HEK293 (cell line): ENCODE measurements around the gene HMOX1.

Experiments
- ATF2 ChIP-seq: fragments of 450-650 bp; formaldehyde crosslinking; IDR thresholded peaks from 2 replicates; pipeline ENCODE4 v1.5.1; 2016; ENCODE audit warnings: missing biosample characterization, missing genetic modification characterization, low read depth
- CTCF ChIP-seq: fragments of 450-650 bp; formaldehyde crosslinking; IDR thresholded peaks from 2 replicates; pipeline ENCODE4 v1.5.1; 2016; ENCODE audit warnings: missing biosample characterization, missing genetic modification characterization
- IKZF3 ChIP-seq: fragments of 450-650 bp; IDR thresholded peaks from 2 replicates; pipeline ENCODE4 v1.5.0; 2018; ENCODE audit warnings: missing biosample characterization, mild to moderate bottlenecking, missing genetic modification characterization, moderate library complexity
- PRDM1 ChIP-seq: fragments of 450-650 bp; formaldehyde crosslinking; IDR thresholded peaks from 2 replicates; pipeline ENCODE4; 2016; ENCODE audit warnings: missing biosample characterization, missing genetic modification characterization
- REST ChIP-seq: fragments of 450-650 bp; formaldehyde crosslinking; IDR thresholded peaks from 2 replicates; pipeline ENCODE4 v1.5.1; 2016; ENCODE audit warnings: missing biosample characterization, missing genetic modification characterization
- ZBTB20 ChIP-seq: fragments of 450-650 bp; formaldehyde crosslinking; IDR thresholded peaks from 2 replicates; pipeline ENCODE4 v1.5.1; 2016; ENCODE audit warnings: missing biosample characterization, missing genetic modification characterization
- ZNF10 ChIP-seq: fragments of 450-650 bp; formaldehyde crosslinking; IDR thresholded peaks from 2 replicates; pipeline ENCODE4 v1.5.1; 2017; ENCODE audit warnings: missing biosample characterization, missing genetic modification characterization
- ZNF174 ChIP-seq: fragments of 450-650 bp; formaldehyde crosslinking; IDR thresholded peaks from 2 replicates; pipeline ENCODE4 v1.5.0; 2017; ENCODE audit warnings: missing biosample characterization, mild to moderate bottlenecking, missing genetic modification characterization
- ZNF266 ChIP-seq: fragments of 450-650 bp; formaldehyde crosslinking; IDR thresholded peaks from 2 replicates; pipeline ENCODE4 v1.5.1; 2016; ENCODE audit warnings: missing biosample characterization, missing genetic modification characterization, low read depth
- TF ChIP-seq, protein P1 (sequence below): fragments of 450-650 bp; formaldehyde crosslinking; optimal IDR thresholded peaks from 2 replicates; pipeline ENCODE3; 2016; ENCODE audit warnings: missing biosample characterization, mild to moderate bottlenecking, missing genetic modification characterization
- TF ChIP-seq, protein P2 (sequence below): fragments of 450-650 bp; formaldehyde crosslinking; IDR thresholded peaks from 2 replicates; pipeline ENCODE4 v1.5.1; 2016; ENCODE audit warnings: missing biosample characterization, missing genetic modification characterization

DNA sequence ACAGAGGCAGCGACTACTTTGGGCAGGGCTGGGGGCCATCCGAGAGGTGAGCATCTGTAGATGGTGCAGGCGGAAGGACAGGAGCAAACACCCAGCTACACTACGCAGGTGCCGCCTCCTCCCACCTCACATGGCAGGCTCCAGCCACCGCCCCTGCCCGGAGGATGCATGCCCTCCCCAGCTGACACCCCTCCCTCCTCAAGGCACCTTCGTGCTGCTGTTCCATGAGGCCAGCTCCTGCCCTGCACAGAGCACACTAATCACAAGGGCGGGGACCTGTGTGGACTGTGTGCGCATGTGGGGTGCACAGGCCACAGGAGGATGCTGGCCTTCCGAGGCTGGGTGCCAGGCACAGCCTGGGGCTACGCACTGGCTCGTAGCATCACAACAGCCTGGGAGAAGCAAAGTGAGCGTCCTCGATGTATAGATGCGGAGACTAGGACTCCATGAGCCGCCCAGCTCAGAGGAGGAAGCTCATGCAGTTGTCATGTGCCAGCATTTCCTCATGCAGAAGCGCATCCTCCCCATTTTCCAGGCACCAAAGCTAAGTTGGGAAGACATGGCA lies 32.8 kb upstream of the HMOX1 start:
- TF ChIP-seq ATF2 = no peak
- no peak for TF ChIP-seq ZBTB20
- no peak for TF ChIP-seq ZNF174
- no peak for TF ChIP-seq ZNF10 (tag by site-specific recombination)
- TF ChIP-seq, protein P1, sequence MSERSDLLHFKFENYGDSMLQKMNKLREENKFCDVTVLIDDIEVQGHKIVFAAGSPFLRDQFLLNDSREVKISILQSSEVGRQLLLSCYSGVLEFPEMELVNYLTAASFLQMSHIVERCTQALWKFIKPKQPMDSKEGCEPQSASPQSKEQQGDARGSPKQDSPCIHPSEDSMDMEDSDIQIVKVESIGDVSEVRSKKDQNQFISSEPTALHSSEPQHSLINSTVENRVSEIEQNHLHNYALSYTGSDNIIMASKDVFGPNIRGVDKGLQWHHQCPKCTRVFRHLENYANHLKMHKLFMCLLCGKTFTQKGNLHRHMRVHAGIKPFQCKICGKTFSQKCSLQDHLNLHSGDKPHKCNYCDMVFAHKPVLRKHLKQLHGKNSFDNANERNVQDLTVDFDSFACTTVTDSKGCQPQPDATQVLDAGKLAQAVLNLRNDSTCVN (tag by site-specific recombination) = no peak
- no peak for TF ChIP-seq REST (tag by site-specific recombination)
- no peak for TF ChIP-seq CTCF (tag by site-specific recombination)
- no peak for TF ChIP-seq PRDM1 (tag by site-specific recombination)
- TF ChIP-seq, protein P2, sequence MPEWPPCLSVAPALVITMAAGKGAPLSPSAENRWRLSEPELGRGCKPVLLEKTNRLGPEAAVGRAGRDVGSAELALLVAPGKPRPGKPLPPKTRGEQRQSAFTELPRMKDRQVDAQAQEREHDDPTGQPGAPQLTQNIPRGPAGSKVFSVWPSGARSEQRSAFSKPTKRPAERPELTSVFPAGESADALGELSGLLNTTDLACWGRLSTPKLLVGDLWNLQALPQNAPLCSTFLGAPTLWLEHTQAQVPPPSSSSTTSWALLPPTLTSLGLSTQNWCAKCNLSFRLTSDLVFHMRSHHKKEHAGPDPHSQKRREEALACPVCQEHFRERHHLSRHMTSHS = no peak
- TF ChIP-seq ZNF266 (tag by site-specific recombination) = no peak
- no peak for TF ChIP-seq IKZF3
